HK-2 (cell line): Measurements from ENCODE around the gene TMEM151A.
"Not testable (repeated sequence)": the region's sequence is repeated elsewhere in the genome, so short reads cannot be mapped to it uniquely, and the experiment has no call there.

Source experiments
- DNase-seq: peaks from one replicate; pipeline ENCODE4 v3.0.0-alpha.2; 2018; ENCODE audit not compliant: unreplicated experiment

TMEM151A gene

GRCh38 chr11:66291706-66292542 is at the start of gene TMEM151A:
TSS of gene TMEM151A (plus strand) at chr11:66291894. CDS start at chr11:66292014, 120 bp downstream.
- DNase-seq: no peak

GRCh38 chr11:66242095-66242765 is 49.5 kb upstream of the TMEM151A start:
- no peak for DNase-seq

GRCh38 chr11:66243782-66244535 is 47.7 kb upstream of the TMEM151A start:
- DNase-seq: no peak

GRCh38 chr11:66247295-66247694 is 44.4 kb upstream of the TMEM151A start:
- DNase-seq: no peak

- DNase-seq: no peak
Observed at GRCh38 chr11:66247801-66248200, 43.9 kb upstream of the TMEM151A start.

- no peak for DNase-seq
Observed at GRCh38 chr11:66248903-66249302, 42.8 kb upstream of the TMEM151A start.

- no peak for DNase-seq
Observed at GRCh38 chr11:66251809-66252208, 39.9 kb upstream of the TMEM151A start.

- not testable (repeated sequence) for DNase-seq
Observed at GRCh38 chr11:66253081-66253480, 38.6 kb upstream of the TMEM151A start.

- no peak for DNase-seq
Observed at GRCh38 chr11:66258473-66258893, 33.2 kb upstream of the TMEM151A start.

- DNase-seq: no peak
Observed at GRCh38 chr11:66259225-66259624, 32.5 kb upstream of the TMEM151A start.

- DNase-seq: no peak
Observed at GRCh38 chr11:66259956-66260355, 31.7 kb upstream of the TMEM151A start.

GRCh38 chr11:66261578-66261977 is 30.1 kb upstream of the TMEM151A start:
- DNase-seq: no peak

GRCh38 chr11:66262191-66262590 is 29.5 kb upstream of the TMEM151A start:
- DNase-seq: no peak

GRCh38 chr11:66262696-66263095 is 29.0 kb upstream of the TMEM151A start:
- no peak for DNase-seq

GRCh38 chr11:66263231-66263630 is 28.5 kb upstream of the TMEM151A start:
- no peak for DNase-seq

- no peak for DNase-seq
Observed at GRCh38 chr11:66263785-66264184, 27.9 kb upstream of the TMEM151A start.

GRCh38 chr11:66264383-66264782 is 27.3 kb upstream of the TMEM151A start:
- no peak for DNase-seq

- DNase-seq: no peak
Observed at GRCh38 chr11:66264914-66265313, 26.8 kb upstream of the TMEM151A start.

GRCh38 chr11:66265531-66266377 is 25.9 kb upstream of the TMEM151A start:
- DNase-seq: no peak

- DNase-seq: no peak
Observed at GRCh38 chr11:66266378-66267038, 25.2 kb upstream of the TMEM151A start.

GRCh38 chr11:66267039-66267378 is 24.7 kb upstream of the TMEM151A start:
- DNase-seq: no peak
